A673 (cell line): ENCODE results near the gene SNX11.

ENCODE experiments used
- CTCF ChIP-seq: fragments of 300-800, 200-600 bp; sonication (generic); conservative IDR thresholded peaks from 2 replicates; pipeline ENCODE4 v1.5.1; 2017; ENCODE audit warnings: low read depth, mild to moderate bottlenecking, antibody characterized with exemption, low read length, moderate library complexity, mixed read lengths
- EZH2 ChIP-seq: fragments of 200-600 bp; sonication (generic); IDR thresholded peaks from 2 replicates; pipeline ENCODE4 v1.6.1; 2017; ENCODE audit warnings: borderline replicate concordance, low read depth, mild to moderate bottlenecking, mixed read lengths, antibody characterized with exemption, low read length; ENCODE audit not compliant: poor library complexity, severe bottlenecking

- TF ChIP-seq EZH2 (no peak), CTCF (no peak)
These were observed 32.4 kb downstream of the SNX11 start for GRCh38 chr17:48139944-48140343.
